Measurements from ENCODE around the gene OTUD7B.

Gene OTUD7B

GRCh38 chr1:149926296-149926695 lies 84.2 kb downstream of the OTUD7B start:
- H3K4me2 ChIP-seq, result peak overlapping the region; percentile 84 to 98 (median 94)
- no peaks in the 10 kb centered on the region for H3K9me3 ChIP-seq (replicated peaks in 1 of 11)
- peaks cover 47 to 57% (median 53%) of the 10 kb centered on the region in 11 experiments for H3K36me3 ChIP-seq
- H3K4me3 ChIP-seq, result peak overlapping the region; percentile 81 to 97 (median 90)
- H3K27me3 ChIP-seq, result no peaks in the 10 kb centered on the region
- no peak for TF ChIP-seq Cebpa-rat (IDR thresholded peaks at IDR 0.05)
- no peak overlapping the region for H3K27ac ChIP-seq
- H3K9ac ChIP-seq, result peak overlapping the region in 8 of 11 experiments; percentile 2 to 91 (median 88); a peak in 9 of 22 replicates
- peaks cover 5 to 51% (median 33%) of the 10 kb centered on the region in 11 experiments; a peak in 17 of 22 replicates for H4K20me1 ChIP-seq
- peaks cover 35 to 65% (median 50%) of the 10 kb centered on the region in 10 experiments for H3K4me1 ChIP-seq

GRCh38 chr1:149925751-149926150 lies 84.8 kb downstream of the OTUD7B start:
- no peaks in the 10 kb centered on the region for H3K27me3 ChIP-seq
- H3K9me3 ChIP-seq (replicated peaks in 1 of 11), result no peaks in the 10 kb centered on the region
- peaks cover 47 to 59% (median 53%) of the 10 kb centered on the region in 11 experiments for H3K36me3 ChIP-seq
- H3K4me3 ChIP-seq, result peak overlapping the region; percentile 81 to 97 (median 90); a peak in 16 of 20 replicates
- peaks cover 5 to 51% (median 33%) of the 10 kb centered on the region in 11 experiments; a peak in 17 of 22 replicates for H4K20me1 ChIP-seq
- peaks cover 35 to 60% (median 45%) of the 10 kb centered on the region in 10 experiments for H3K4me1 ChIP-seq
- peak overlapping the region; percentile 84 to 98 (median 94) for H3K4me2 ChIP-seq
- no peak for TF ChIP-seq Cebpa-rat (IDR thresholded peaks at IDR 0.05)
- peak overlapping the region in 7 of 11 experiments; percentile 2 to 91 (median 90); a peak in 7 of 22 replicates for H3K9ac ChIP-seq
- no peak overlapping the region for H3K27ac ChIP-seq

- TF ChIP-seq Cebpa-rat (IDR thresholded peaks at IDR 0.05), result no peak
- Histone ChIP-seq H3K9me3 (replicated peaks in 1 of 11) (no peaks in the 10 kb centered on the region), H3K4me1 (peaks cover 35 to 56% (median 43%) of the 10 kb centered on the region in 10 experiments), H3K27me3 (no peaks in the 10 kb centered on the region), H4K20me1 (peaks cover 5 to 51% (median 33%) of the 10 kb centered on the region in 11 experiments; a peak in 17 of 22 replicates), H3K4me2 (peak overlapping the region; percentile 84 to 98 (median 94)), H3K9ac (peak overlapping the region in 4 of 11 experiments; percentile 2 to 91 (median 51); a peak in 3 of 22 replicates), H3K4me3 (peak overlapping the region in 9 of 10 experiments; percentile 82 to 97 (median 91); a peak in 10 of 20 replicates), H3K27ac (no peak overlapping the region), H3K36me3 (peaks cover 47 to 59% (median 53%) of the 10 kb centered on the region in 11 experiments)
Observed at GRCh38 chr1:149925345-149925744, 85.2 kb downstream of the OTUD7B start.

- H3K27me3 ChIP-seq, result no peaks in the 10 kb centered on the region
- H3K27ac ChIP-seq, result no peak overlapping the region
- H3K9me3 ChIP-seq (replicated peaks in 1 of 11), result no peaks in the 10 kb centered on the region
- H3K36me3 ChIP-seq, result peaks cover 47 to 59% (median 53%) of the 10 kb centered on the region in 11 experiments
- H3K4me2 ChIP-seq, result no peak overlapping the region
- H3K4me1 ChIP-seq, result peaks cover 32 to 40% (median 34%) of the 10 kb centered on the region in 10 experiments
- no peak for TF ChIP-seq Cebpa-rat (IDR thresholded peaks at IDR 0.05)
- no peak overlapping the region for H3K9ac ChIP-seq
- H3K4me3 ChIP-seq, result no peak overlapping the region
- H4K20me1 ChIP-seq, result peaks cover 5 to 51% (median 33%) of the 10 kb centered on the region in 11 experiments; a peak in 17 of 22 replicates
Observed at GRCh38 chr1:149923626-149924025, 86.9 kb downstream of the OTUD7B start.

GRCh38 chr1:149917571-149918144 lies 92.9 kb downstream of the OTUD7B start, which contains the start of gene SV2A:
TSS of gene SV2A (minus strand) at chr1:149917844. CDS start at chr1:149913840, 4,004 bp downstream.
- Histone ChIP-seq H3K4me1 (peaks cover 36 to 49% (median 41%) of the 10 kb centered on the region in 10 experiments), H3K9me3 (replicated peaks in 1 of 11) (no peaks in the 10 kb centered on the region), H3K4me2 (peak within 1 kb of the TSS; percentile 92 to 99 (median 97)), H3K27me3 (peaks cover 0 to 5% (median 0%) of the 10 kb centered on the region in 11 experiments; a peak in 5 of 22 replicates), H4K20me1 (peaks cover 0 to 5% (median 0%) of the 10 kb centered on the region in 11 experiments; a peak in 2 of 22 replicates), H3K4me3 (peak within 1 kb of the TSS; percentile 45 to 82 (median 74)), H3K36me3 (peaks cover 4 to 28% (median 20%) of the 10 kb centered on the region in 11 experiments), H3K9ac (peak within 1 kb of the TSS; percentile 21 to 83 (median 80); a peak in 21 of 22 replicates), H3K27ac (peak within 1 kb of the TSS in 9 of 11 experiments; percentile 25 to 76 (median 71); a peak in 16 of 22 replicates)
- TF ChIP-seq Cebpa-rat (IDR thresholded peaks at IDR 0.05), result no peak

GRCh38 chr1:149916898-149917252 lies 93.7 kb downstream of the OTUD7B start:
- no peaks in the 10 kb centered on the region for H3K9me3 ChIP-seq (replicated peaks in 1 of 11)
- peak overlapping the region; percentile 21 to 83 (median 80); a peak in 19 of 22 replicates for H3K9ac ChIP-seq
- peaks cover 36 to 49% (median 41%) of the 10 kb centered on the region in 10 experiments for H3K4me1 ChIP-seq
- peaks cover 0 to 5% (median 0%) of the 10 kb centered on the region in 11 experiments; a peak in 5 of 22 replicates for H3K27me3 ChIP-seq
- no peaks in the 10 kb centered on the region for H4K20me1 ChIP-seq
- no peak for TF ChIP-seq Cebpa-rat (IDR thresholded peaks at IDR 0.05)
- peak overlapping the region; percentile 45 to 82 (median 74); a peak in 19 of 20 replicates for H3K4me3 ChIP-seq
- H3K4me2 ChIP-seq, result peak overlapping the region; percentile 92 to 99 (median 97)
- H3K36me3 ChIP-seq, result peaks cover 0 to 24% (median 17%) of the 10 kb centered on the region in 11 experiments; a peak in 18 of 22 replicates
- H3K27ac ChIP-seq, result peak overlapping the region in 9 of 11 experiments; percentile 25 to 76 (median 71); a peak in 15 of 22 replicates

- Histone ChIP-seq H3K9ac (peak overlapping the region; percentile 21 to 83 (median 80); a peak in 20 of 22 replicates), H3K9me3 (replicated peaks in 1 of 11) (no peaks in the 10 kb centered on the region), H3K4me2 (peak overlapping the region; percentile 92 to 99 (median 97)), H3K36me3 (peaks cover 0 to 25% (median 19%) of the 10 kb centered on the region in 11 experiments; a peak in 16 of 22 replicates), H3K4me1 (peaks cover 37 to 50% (median 41%) of the 10 kb centered on the region in 10 experiments), H3K4me3 (peak overlapping the region; percentile 45 to 82 (median 74); a peak in 19 of 20 replicates), H3K27me3 (peaks cover 0 to 5% (median 0%) of the 10 kb centered on the region in 11 experiments; a peak in 5 of 22 replicates), H3K27ac (peak overlapping the region in 10 of 11 experiments; percentile 15 to 76 (median 70); a peak in 18 of 22 replicates), H4K20me1 (no peaks in the 10 kb centered on the region)
- TF ChIP-seq Cebpa-rat (IDR thresholded peaks at IDR 0.05), result no peak
Observed at GRCh38 chr1:149916193-149916897, 94.2 kb downstream of the OTUD7B start.

GRCh38 chr1:149915429-149916192 lies 94.9 kb downstream of the OTUD7B start:
- no peaks in the 10 kb centered on the region for H4K20me1 ChIP-seq
- peaks cover 0 to 32% (median 27%) of the 10 kb centered on the region in 11 experiments; a peak in 16 of 22 replicates for H3K36me3 ChIP-seq
- peak overlapping the region in 10 of 11 experiments; percentile 46 to 83 (median 80); a peak in 18 of 22 replicates for H3K9ac ChIP-seq
- no peaks in the 10 kb centered on the region for H3K9me3 ChIP-seq (replicated peaks in 1 of 11)
- peak overlapping the region in 8 of 10 experiments; percentile 67 to 82 (median 76); a peak in 16 of 20 replicates for H3K4me3 ChIP-seq
- H3K4me2 ChIP-seq, result peak overlapping the region; percentile 92 to 99 (median 97)
- H3K27ac ChIP-seq, result peak overlapping the region in 9 of 11 experiments; percentile 25 to 76 (median 71); a peak in 18 of 22 replicates
- TF ChIP-seq Cebpa-rat (IDR thresholded peaks at IDR 0.05), result no peak
- peaks cover 0 to 5% (median 0%) of the 10 kb centered on the region in 11 experiments; a peak in 5 of 22 replicates for H3K27me3 ChIP-seq
- peaks cover 38 to 51% (median 41%) of the 10 kb centered on the region in 10 experiments for H3K4me1 ChIP-seq
